ENCODE data around the gene RABL6.
A peak's percentile ranks its signal among the peaks of the same experiment; 100 is the strongest.
"Not testable (repeated sequence)": the region's sequence is repeated elsewhere in the genome, so short reads cannot be mapped to it uniquely, and the experiment has no call there.

RABL6 gene, protein sequence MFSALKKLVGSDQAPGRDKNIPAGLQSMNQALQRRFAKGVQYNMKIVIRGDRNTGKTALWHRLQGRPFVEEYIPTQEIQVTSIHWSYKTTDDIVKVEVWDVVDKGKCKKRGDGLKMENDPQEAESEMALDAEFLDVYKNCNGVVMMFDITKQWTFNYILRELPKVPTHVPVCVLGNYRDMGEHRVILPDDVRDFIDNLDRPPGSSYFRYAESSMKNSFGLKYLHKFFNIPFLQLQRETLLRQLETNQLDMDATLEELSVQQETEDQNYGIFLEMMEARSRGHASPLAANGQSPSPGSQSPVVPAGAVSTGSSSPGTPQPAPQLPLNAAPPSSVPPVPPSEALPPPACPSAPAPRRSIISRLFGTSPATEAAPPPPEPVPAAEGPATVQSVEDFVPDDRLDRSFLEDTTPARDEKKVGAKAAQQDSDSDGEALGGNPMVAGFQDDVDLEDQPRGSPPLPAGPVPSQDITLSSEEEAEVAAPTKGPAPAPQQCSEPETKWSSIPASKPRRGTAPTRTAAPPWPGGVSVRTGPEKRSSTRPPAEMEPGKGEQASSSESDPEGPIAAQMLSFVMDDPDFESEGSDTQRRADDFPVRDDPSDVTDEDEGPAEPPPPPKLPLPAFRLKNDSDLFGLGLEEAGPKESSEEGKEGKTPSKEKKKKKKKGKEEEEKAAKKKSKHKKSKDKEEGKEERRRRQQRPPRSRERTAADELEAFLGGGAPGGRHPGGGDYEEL

DNA sequence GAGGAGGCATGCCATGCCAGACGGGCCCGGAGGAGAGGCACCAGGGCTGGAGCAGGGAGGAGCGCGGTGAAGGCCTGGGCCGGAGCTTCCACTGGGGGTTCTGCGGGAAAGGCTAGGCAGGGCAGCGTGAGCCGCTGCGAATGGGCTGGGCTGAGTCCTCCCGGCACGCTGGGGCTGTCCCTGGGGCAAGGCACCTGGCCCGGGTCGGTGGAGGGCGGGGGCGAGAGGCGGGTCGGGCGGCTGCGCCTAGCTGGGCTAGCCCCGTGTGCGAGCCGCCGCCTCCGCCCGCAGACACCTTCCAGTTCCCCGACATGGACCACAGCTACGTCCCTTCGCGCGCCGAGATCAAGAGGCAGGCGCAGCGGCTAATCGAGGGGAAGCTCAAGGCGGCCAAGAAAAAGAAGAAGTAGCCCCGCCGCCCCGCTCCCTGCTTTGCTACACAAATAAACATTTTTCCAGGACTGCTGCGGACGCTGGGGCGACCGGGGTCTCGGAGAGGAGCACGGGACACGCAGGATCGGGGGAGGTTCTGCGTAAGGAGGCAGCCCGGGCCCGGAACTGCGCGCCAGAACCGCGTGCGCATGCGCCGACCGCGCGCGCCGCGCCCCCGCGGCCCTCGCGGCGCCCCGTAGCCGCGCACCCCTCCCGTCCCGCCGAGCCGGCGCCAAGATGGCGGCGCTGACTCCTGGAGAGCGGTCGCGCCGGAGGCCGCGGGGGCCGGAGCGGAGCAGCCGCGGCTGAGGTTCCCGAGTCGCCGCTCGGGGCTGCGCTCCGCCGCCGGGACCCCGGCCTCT is at the start of gene RABL6:
Gene RABL6, plus strand, starts transcription at position 668 of the 794 bp plus-strand sequence. CDS start 249 bp downstream, outside the sequence.
- DNase-seq, result peak; percentile 83 to 86

DNA sequence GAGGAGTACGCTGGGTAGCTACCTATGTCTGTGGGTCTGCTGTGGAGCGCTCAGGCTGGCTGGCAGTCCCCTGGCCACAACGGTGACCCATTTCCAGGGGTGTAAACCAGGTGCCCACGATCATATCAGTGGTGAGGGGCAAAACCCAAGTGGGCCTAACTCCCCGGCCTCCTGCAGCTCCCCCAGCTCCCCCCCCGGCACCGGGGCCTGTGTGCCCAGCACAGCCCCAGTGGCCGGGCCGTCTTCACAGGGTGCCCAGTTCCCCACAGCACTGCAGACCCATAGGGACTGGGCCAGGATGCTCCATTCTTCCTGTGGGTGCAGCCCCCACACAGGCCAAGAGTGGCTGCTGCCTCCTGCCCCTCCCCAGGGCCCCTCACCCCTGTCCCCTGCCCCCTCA is 48.7 kb upstream of the RABL6 start:
- no peak for DNase-seq

DNA sequence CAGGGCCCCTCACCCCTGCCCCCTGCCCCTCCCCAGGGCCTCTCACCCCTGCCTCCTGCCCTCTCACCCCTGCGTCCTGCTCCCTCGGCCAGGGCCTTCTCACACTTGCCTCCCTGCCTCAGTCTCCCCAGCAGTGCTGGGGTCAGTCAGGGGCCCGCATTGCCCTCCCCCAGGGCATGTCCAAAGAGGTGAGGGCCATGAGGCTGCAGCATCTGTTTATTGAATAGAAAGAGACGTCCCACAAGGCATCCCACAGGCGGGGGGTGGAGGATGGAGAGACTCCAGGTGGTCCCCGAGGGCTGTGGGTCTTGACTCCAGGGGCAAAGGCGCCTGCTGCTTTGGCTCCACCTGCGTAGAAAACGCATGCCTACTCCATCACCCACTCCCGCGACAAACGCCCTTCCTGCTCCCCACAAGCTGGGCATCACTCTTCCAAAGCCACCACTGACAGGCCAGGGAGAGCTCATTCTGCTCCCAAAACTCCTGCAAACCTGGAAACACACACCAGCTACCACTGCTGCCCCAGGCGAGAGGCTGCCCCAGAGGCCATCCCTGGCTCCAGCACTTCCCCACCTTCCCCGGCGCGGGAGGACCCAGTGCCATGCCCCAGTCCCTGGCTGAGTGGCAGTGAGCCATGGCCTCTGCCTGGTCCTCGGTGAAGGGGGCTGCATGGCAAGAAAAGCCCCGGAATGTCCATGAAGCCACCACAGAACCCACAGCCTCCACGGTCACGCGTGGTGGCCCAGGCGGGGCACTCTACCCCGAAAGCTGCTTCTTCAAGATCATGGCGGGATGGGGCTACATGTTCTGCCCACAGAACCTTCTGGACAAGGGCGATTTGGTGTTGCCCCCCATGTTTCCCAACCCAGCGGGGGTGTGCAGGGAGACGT is 48.1 kb upstream of the RABL6 start:
- DNase-seq, result no peak

DNA sequence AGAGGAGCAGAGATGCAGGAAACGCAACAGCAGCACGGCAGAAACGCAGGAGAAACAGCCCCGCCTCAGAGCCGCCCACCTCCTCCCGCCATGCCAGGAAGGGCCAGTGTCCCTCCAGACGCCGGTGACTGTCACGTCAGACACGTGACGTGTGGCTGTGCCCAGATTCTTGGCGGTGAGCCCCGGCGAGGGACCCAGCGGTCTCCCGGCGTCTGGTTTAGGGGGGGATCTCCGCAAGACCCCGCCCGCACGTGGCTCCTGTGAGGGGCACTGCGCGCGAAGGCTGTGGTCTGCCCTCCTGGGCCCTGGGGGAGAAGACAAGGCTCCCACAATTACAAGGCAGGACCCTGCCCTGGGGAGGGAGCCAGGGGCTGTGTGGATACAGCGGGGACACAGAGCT is 47.3 kb upstream of the RABL6 start:
- no peak for DNase-seq

GRCh38 chr9:136760834-136761544 is 46.8 kb upstream of the RABL6 start:
- DNase-seq, result not testable (repeated sequence)

DNA sequence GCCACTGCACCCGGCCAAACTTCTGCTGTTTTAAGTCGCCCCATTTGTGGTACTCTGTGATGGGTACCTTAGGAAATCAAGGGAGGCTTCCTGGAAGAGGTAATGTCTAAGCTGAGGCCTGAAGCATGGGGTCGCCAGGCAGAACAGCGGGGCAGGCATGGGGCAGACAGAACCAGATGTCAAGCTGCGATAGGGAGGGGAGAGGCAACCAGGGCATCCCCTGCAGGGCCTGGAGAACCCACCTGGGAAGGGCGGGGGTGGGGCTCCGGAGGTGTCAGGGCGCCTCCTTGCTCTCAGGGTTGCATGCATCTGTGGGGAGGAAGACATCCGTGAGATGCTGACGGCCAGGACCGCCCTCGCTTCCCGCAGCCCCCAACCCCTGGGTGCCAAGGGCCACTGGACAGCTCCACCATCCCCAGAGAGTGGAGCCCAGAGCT is 46.2 kb upstream of the RABL6 start:
- no peak for DNase-seq

DNA sequence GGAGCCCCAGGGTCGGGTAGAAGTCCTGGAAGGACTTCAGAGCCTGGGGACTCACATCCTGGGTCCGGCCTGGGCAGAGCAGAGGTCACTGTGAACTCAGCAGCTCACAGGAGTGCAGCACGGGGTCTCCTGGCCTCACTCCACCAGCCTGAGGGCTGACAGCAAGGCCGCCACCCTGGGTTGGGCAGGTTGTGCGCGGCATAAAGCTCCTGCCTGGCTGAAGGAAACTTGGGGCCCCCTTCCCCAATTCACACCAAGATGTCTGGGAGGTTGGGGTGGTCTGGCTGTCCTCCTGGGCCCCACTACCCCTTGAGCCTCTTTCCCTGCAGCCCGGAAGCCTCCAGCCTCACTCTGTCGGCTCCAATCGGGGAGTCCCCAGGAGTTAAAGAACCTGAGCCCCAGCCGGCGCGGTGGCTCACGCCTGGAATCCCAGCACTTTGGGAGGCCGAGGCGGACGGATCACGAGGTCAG is 45.5 kb upstream of the RABL6 start:
- no peak for DNase-seq

GRCh38 chr9:136762915-136763648 is 44.7 kb upstream of the RABL6 start:
- peak; percentile 36 to 48 for DNase-seq

DNA sequence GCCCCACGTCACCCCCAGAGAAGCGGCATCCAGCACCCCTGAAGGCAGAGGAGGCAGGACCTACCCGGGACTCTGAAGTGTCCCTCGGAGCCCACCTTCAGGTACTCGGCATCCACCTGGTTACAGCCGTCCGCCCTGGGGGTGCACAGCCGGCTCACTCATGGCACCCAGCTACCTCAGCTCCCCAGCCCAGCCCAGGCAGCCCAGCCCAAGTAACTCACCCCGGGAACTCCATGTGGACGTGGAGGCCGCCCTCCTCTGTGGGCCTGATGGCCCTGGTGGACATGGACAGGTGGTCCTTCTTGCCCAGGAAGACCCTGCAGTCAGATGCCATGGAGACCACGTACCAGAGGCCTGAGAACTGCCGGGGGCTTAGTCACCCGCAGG is 44.1 kb upstream of the RABL6 start:
- no peak for DNase-seq

GRCh38 chr9:136764301-136764891 is 43.4 kb upstream of the RABL6 start, which contains the start of gene LCN15:
Gene LCN15 (minus strand): TSS chr9:136764518. CDS start chr9:136764488, 30 bp downstream.
- DNase-seq, result no peak

DNA sequence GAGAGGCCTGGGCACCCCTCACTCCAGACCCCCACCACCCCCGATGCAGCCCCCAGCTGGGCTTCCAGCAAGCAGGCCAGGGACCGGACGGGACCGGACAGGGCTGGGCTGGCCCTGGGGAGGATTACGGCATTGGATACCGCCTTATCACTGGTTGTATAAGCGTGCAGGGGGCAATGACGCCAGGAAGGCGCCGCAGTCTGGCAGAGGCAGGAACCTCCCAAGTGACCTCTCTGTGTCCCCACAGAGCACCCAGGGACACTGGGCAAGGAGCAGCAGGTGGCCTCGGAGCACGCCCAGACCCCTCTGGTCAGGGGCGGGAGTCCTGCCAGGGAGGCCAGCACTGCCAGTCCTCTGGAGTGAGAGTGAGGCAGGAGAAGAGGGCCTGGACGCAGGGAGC is 42.7 kb upstream of the RABL6 start:
- no peak for DNase-seq

GRCh38 chr9:136765745-136766409 is 41.9 kb upstream of the RABL6 start:
- not testable (repeated sequence) for DNase-seq

GRCh38 chr9:136766410-136767120 is 41.2 kb upstream of the RABL6 start:
- peak; percentile 67 to 79 for DNase-seq

DNA sequence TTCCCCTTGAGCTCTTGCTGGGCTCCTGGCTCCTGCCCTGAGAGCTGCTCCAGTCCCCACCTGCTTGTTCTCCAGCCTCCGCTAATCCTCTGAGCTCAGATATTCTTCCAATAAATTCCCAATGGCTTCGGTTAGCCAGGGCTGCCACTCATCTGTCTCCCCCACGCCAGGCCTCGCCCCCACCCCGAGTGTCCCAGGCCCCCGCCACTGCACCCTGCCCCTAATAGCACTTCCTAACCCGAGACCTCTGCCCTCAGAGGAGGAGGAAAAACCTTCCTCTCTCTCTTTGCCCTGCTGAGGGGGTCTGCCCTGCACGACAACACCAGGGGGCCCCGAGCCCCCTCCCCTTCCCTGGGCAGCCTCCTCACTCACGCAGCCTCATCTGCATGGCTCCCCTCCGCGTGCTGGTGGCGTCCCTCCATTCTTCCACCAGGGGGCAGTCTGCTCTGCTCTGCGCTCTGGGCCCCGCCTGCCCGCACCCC is 38.0 kb upstream of the RABL6 start:
- peak; percentile 40 to 55 for DNase-seq

- no peak for DNase-seq
These were observed 35.8 kb upstream of the RABL6 start for GRCh38 chr9:136771907-136772415.

- peak in 1 of 2 donors; percentile 62 for DNase-seq
These were observed 34.2 kb upstream of the RABL6 start for GRCh38 chr9:136773386-136774044.

DNA sequence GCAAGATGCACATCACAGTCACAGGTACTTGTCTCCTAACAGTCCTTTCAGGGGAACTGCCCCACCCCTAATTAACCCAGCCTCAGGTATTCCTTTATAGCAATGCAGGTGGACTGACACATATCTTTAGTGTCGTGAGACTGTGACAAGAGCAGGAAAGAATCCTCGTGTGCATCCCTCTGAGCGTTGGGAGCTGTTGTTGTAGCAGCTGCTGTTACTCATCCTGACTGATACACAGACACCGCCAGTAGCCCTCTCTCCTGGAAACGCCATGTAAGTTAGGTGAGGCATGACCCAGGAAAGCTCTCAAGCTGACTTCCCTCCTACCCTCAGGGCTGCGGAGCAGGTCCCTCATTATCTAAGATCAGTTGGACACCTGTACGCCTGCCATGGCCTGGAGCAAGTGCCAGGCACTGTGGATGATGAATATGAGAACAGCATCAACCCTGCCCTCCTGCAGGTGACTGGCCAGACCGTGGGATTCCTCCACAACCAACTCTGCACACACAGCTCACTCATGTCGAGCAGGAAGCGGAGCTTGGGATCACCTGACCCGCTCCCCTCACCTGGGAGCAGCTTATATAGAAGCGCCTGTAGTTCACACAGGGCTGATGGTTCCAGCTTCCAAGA is 33.2 kb upstream of the RABL6 start:
- no peak for DNase-seq

Data from CD4-positive, alpha-beta T cell treated with Interleukin-1 beta for 1 hour (primary cell).